G401.6 (cell line): ENCODE measurements around the gene TTC9C.
"Not testable (repeated sequence)": the region's sequence is repeated elsewhere in the genome, so short reads cannot be mapped to it uniquely, and the experiment has no call there.

ENCODE experiments used
- FAIRE-seq: peaks from 2 replicates; lab custom pipeline; 2012; peaks lifted over from hg19 to GRCh38; lab: Jason Lieb, UNC

TTC9C gene

GRCh38 chr11:62728171-62728988, at the start of gene TTC9C:
TTC9C (plus strand) TSS chr11:62728486; CDS start chr11:62728849, 363 bp downstream.
- peak; percentile 76 for FAIRE-seq

- FAIRE-seq: no peak
Measured at GRCh38 chr11:62678770-62679696, 49.3 kb upstream of the TTC9C start, which contains the start of gene UBXN1. UBXN1 (minus strand) TSS chr11:62679073; CDS start chr11:62678923, 150 bp downstream.

- FAIRE-seq: peak; percentile 81
Measured at GRCh38 chr11:62680825-62681240, 47.5 kb upstream of the TTC9C start.

- no peak for FAIRE-seq
Measured at GRCh38 chr11:62682518-62682917, 45.8 kb upstream of the TTC9C start.

DNA sequence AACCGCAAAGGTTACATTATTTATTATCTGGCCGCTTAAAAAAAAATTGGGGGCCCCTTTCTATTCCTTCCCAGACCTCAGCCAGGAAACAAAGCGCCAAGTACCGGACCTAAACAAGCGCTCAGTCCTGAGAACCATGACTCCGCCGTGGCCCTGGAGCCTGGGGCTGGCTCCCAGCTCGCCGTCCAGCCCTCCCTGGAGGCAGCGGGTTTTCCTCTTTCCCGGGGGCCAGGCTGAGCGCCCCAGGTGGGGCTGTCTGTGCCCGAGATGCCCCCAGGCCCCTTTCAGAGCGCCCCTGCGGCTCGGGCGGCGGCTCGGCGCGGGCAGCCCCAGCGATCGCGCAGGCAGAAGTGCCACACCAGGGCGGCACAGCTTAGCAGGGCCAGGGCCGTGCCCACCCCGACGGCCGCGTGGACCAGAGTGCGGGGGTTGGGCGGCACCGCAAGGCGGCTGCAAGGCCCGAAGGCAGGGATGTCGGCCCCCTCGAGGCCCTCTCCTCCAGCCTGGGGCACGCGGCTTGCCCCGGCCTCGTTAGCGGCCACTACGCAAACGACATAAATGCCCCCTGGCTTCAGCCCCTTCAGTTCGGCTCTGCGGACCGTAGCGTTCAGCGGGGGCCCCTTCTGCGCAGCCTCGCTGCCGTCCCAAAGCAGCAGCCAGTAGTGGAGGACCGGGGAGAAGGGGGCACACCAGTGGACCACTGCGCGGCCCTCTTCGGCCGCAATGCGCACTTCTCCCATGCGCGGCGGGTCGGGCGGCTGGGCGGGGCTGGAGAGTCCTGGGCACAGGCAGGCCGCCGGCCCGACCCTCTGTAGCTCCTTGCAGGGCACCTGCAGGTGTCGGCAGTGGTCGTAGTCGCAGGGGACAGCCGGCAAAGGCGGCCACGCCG, 40.5 kb upstream of the TTC9C start:
- FAIRE-seq: no peak

- FAIRE-seq: no peak
Measured at GRCh38 chr11:62688491-62688890, 39.8 kb upstream of the TTC9C start.

DNA sequence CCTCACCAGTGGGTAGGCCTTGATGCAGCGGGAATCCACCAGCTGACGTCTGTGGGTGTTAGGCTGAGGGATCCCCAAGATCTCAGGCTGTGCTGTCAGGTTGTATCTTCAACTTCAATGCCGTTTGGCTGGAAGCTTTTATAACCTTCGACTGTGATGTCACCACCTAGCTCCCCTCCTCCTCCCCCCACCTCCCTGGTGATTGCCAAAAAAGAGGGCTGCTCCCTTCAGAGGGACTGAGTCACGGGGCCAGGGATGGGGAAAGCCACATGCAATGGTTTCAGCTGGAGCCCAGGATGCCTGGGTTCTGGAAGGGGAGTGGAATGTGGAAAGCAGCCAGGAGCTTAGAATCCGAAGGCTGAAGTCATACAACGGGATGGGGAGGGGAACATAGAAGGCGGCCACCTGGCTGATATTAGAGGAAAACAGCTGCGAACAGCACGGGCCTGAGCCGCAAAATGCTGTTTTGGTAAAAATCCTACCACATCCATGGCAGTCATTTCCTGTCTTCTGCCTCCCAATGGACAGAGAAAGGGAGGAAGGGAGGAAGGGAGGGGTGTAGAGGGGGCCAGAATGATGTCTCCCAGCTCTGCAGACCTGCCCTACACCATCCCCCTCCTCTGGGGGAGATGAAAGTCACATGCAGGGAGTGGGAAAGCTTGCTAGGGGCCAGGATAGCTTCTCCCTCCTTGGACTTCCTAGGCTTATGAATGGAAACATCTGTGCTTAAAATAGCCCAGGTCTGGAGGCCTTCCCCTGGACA, 38.7 kb upstream of the TTC9C start, which contains the start of gene LRRN4CL:
LRRN4CL (minus strand) TSS at position 110 of the 763 bp plus-strand sequence. CDS start 1,022 bp downstream, outside the sequence.
- FAIRE-seq: no peak

GRCh38 chr11:62693624-62694023, 34.7 kb upstream of the TTC9C start:
- not testable (repeated sequence) for FAIRE-seq

DNA sequence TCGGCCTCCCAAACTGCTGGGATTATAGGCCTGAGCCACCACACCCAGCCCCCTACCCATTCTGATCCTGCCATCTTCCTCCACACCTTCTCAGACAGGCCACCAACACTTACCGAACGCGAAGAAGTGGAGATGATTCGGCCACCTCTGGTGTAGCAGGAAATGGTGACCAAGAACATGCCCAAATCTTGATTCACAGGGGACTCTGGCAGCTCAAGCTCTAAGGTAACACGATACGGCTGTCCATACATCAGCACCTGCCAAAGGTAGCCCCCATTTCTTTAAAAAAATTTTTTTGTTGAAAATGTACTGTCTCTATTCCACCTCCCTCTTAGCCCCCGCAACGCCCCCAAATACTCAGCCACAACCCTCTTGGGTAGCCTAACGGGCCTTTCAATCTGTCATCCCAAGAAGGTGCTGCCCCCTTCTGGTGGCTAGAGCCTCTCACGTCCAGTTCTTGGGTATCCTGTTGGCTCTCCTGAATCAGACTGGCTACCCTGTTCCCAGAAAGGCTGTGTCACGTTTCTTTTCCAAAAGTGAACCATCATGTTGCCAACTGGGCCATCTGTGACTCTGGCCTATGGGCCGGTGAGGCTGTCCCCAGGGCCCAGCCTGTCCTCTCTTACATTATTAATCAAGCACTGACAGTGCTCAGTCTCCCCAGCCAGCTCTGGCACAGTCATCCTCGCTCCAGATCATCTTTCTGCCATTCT, 33.7 kb upstream of the TTC9C start:
- FAIRE-seq: peak; percentile 53

DNA sequence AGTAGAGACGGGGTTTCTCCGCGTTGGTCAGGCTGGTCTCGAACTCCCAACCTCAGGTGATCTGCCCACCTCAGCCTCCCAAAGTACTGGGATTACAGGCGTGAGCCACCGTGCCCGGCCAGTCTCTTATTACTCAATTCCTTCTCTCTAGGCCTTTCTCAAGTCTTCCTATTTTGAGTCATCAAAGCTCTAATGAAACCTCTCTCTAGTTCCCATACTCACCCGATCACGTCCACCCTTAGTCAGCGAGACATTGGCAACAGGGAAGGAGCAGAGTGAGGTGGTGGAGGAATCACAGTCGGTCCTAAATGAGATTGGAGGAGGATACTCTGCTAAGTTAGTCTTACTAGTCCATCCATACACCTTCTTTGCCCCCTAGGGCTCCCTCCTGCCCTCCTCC, 26.0 kb upstream of the TTC9C start:
- no peak for FAIRE-seq

DNA sequence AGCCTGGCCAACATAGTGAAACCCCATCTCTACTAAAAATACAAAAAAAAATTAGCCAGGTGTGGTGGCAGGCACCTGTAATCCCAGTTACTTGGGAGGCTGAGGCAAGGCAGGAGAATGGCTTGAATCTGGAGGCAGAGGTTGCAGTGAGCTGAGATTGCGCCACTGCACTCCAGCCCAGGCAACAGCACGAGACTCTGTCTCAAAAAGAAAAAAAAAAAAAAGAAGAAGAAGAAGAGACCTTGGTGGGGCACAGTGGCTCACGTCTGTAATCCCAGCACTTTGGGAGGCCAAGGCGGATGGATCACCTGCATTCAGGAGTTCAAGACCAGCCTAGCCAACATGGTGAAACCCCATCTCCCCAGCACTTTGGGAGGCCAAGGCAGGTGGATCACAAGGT, 24.4 kb upstream of the TTC9C start:
- FAIRE-seq: not testable (repeated sequence)

DNA sequence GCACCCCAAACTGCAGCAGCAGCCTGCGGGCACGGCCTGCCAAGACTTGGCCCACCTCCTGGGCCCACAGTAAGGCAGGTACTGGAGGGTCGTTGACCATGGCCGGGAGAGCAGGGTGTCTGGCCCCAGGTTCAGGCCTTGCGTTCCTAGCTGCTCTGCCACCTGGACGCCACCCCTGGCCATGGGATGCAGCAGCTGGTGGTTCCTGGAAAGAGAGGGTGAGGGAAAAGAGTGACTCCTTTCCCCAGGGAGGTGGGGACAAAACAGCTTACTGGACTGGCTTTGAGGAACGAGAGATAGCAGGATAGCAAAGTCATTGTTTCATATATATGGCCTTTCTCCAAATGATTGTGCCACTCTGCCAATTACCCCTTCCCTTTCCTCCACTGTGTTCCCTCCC, 22.9 kb upstream of the TTC9C start:
- FAIRE-seq: no peak

DNA sequence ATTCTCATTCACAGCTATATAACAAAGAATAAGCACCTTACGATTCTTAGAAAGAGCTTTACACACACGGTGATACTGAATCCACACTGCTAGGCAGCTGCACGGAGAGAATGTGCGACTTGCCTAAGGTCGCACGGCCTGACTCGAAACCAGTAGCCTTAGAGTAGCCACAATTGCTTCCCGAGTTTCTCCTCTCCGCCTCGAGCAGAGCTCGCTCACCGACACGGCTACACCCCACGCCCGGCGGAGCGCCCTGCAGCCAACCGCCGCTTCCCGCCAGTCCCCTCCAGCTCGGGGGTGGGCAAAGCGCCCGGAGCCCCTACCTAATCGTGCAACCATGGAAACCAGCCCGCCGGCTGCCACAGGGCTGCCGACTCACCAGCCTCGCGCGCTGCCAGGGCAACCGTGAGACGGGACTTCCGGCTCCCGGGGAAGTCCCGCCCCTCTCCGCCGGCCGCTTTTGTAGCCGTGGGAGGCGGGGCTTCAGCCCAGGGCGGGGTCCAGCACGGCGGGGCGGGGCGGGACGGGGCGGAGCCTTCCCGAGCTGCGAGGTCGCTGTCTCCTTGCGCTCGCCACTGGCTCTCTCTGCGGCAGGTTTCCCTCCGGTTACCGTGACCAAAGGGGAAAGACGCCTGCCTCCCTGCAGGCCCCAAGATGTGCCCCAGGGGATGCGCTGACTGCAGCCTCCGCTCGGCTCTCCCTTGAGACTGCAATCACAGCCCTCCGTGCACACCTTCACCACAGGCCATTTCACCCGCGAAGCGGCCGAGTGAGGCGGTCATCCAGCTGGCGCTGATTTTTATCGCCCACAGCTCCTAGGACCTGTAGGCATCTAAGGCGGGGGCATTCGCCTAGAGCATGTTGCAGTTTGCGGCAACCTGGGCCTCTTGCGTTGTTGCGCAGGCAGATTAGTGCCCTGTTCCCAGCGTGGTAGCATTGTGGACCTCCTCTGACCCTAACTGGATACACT, 22.1 kb upstream of the TTC9C start:
- peak; percentile 57 for FAIRE-seq

GRCh38 chr11:62706850-62707247, 21.4 kb upstream of the TTC9C start:
- FAIRE-seq: no peak

DNA sequence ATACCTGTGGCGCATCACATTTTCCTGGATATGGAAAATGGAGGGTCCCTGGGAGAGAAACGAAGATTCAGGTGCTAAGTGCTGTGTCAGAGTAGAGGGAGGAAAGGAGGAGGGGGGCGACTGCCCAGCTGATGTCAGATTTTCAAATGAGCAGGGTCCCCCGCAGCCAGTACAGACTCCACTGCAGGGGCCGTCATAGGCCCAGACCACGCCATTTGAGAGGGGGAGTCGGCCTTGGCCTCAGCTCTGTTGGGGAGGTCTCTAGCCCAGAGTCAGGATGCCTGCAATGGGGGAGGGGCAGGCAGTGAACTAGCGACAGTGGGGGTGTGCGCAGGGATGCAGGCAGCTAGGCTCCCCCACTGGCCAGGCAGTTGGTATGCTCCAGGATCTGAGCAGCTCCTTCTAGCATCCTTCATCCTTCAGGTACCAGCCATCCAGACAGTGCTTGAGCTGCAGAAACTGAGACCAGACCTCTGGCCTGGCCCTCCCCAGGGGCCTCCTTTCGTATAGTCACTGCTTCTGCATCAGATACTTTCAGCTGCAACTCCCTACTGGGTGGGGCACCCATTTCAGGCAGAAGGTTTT, 20.9 kb upstream of the TTC9C start, which contains the start of the genes BSCL2 and GNG3:
BSCL2 (minus strand) TSS at position 148 of the 585 bp plus-strand sequence. CDS start 229 bp downstream, outside the sequence.
GNG3 (plus strand) TSS at position 400 of the 585 bp plus-strand sequence. CDS start 620 bp downstream, outside the sequence.
- FAIRE-seq: no peak

DNA sequence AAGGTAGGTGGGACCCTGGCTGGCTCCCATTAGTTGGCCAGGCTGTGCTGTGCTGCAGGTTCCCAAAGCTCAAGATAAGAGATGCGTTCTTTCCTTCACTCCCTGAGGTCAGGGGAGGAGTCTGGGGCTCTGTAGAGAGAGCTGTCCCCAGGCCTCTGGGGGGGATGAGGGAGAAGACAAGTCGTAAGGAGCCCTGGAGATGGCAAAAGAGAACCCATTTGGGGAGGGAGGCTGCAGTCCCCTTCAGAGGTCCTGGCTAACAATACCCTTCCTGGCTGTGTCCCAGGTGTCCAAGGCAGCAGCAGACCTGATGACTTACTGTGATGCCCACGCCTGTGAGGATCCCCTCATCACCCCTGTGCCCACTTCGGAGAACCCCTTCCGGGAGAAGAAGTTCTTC, 19.9 kb upstream of the TTC9C start:
- FAIRE-seq: no peak

DNA sequence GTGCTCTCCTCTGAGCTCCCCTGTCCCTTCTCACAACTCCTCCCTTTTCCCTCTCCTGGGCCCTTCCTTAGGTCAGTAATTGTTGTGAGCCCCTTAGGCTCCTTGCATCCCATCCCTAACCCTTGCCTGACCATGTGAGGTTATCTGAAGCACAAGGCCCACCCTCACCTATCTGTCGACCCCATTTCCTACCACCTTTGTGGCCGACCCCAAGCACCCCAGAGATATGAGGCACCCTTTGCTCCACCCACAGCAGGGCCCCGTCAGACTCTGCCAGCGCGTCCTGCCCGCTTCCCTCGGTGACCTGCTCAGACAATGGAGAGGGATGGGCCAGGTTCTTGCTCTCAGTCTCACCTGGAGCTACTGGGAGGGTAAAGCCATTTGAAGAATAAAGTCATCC, 19.5 kb upstream of the TTC9C start:
- FAIRE-seq: no peak

DNA sequence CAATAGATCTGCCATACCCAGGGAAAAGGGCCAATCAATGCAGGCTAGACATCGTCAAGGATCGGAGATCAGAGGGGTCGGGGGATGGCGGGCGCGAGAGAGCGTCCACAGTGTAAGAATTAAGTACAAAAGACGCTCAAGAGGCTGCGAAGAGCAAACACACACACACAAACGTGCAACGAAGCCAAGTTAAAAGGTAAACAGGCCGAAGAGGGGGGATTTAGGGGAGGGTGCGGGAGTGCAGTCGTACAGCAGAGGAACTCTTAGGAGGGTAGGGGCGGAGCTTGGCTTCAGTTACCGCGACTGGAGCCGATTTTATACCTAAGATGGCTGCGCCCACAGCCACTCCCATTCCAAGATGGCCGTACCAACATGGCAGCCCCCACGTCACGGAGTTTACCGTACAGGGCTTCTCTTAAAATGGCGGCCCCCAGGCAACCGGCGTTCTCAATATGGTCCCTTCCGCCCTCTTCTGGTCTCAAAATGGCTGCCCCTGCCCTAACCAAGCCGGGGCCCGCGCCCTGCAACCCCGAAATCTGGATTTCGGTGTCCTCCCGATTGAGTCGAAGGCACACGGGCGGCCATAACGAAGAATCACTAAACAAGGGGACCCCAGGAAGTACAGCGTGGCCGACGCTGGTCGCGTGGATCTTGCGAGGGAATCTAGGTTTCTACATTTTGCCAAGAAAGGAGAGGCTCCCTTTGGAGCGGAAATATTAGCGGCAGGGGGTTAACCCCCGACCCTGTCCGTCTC, 18.9 kb upstream of the TTC9C start:
- peak; percentile 96 for FAIRE-seq
